GM18526 (cell line): Measurements from ENCODE around the gene SLC39A11.

Experiments used
- POLR2A ChIP-seq: IDR thresholded peaks from 3 replicates; pipeline ENCODE4 v1.6.1; 2011; ENCODE audit not compliant: insufficient read length; ENCODE audit errors: extremely low read depth

SLC39A11 gene

DNA sequence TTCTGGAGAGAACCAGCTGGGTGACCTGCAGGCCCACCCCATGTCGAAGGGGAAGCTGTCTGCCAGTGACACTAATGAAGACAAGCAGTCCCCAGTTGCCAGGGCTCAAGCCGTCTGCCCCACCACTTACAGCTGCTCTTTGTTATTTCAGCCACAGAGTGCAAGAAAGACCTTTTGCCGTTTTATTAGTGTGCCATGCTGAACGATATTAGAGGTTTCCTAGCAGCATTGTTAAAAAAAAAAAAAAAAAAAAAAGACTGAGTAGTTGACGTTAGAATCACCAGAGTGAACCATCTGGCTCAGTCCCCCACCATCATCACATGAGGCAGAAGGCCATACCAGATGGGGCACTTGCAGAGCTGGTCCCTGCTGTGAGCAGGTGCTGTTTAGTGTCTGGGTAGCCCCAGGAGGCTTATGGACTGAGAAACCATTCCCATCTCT, 26.5 kb upstream of the SLC39A11 start:
- no peak for TF ChIP-seq POLR2A

DNA sequence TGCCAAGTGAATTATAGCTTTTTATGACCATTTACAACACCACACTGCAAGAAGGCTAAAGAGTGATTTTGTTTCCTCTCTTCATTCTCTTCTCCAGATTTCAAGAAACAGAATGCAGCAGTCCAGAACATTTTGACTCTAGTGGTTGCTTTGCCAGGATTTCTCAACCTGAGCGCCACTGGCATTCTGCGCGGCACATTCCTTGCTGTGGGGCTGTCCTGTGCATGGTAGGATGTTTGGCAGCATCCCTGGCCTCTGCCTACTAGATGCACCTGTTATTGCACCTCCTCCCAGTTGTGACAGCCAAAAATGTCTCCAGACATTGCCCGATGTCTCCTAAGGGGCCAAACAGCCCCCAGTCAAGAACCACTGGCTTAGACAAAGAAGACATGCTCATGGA, 25.7 kb upstream of the SLC39A11 start:
- TF ChIP-seq POLR2A = no peak

DNA sequence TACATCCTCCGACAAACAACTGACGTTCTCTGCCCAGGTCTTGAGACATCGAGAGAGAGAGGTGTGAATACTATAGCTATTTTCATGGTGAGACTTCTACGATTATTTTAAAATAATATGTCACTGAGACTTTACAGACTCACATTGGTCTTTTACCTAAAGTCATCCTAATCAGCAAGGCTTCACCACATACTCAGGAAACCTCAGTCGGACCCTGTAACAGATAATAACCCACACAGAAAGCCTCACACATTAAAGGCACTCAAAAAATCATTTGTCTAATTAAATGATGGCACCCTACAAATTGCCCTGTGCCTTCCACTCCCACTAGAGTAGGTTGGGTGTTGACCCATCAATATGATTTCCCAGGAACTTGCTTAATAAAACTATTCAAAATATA, 19.8 kb upstream of the SLC39A11 start:
- no peak for TF ChIP-seq POLR2A

DNA sequence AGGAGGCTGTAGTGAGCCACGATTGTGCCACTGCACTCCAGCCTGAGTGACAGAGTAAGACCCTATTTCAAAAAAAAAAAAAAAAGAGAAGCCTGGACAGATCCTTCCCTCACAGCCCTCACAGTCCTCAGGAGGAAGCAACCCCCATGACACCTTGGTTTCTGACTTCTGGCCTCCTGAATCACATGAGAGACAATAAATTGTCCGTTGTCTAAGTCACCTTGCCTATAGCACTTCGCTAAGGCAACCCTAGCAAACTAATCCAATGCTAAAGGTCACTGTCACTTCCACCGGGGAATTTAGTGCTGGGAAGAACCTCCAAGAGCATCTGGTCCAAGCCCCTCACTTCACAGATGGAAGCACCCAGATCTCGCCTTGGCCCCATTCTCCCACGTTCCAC, 18.9 kb upstream of the SLC39A11 start:
- TF ChIP-seq POLR2A = no peak

DNA sequence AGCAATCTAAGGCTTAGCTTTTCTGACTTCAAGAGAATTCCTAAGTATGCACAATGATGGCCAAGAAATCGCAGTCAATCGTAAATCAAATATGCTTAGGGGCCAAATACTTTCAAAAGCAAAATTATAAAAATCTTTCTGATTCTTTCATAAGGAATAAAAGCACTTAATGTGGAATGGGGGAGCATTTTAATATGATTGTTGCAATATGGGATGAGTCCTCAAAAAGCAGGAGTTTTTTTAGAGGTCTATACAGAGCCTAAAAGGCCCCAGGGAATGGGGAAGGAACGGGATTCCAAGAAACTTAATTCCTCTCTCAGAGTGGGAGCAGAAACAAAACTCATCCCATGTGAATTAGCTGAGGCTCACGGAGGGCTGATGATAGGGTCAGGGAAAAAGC, 14.7 kb upstream of the SLC39A11 start:
- no peak for TF ChIP-seq POLR2A

DNA sequence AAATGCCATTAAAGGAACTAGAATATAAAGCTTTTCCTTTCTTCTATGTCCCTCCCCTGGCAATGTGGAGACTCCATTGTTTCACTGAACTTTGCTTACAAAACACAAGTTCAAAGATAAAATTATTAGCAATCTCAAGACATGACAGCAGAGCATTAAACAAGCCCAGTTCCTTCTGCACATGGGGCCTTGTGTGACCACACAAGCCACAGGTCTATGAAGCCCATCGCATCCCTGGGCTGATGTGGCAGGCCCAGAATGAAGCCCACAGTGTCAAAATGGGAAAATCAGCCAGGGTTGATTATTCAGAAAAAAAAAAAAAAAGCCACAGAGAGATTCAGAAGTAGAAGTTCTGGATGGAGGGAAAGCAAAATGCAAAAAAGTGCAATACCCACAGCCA, 12.9 kb upstream of the SLC39A11 start:
- TF ChIP-seq POLR2A = no peak

DNA sequence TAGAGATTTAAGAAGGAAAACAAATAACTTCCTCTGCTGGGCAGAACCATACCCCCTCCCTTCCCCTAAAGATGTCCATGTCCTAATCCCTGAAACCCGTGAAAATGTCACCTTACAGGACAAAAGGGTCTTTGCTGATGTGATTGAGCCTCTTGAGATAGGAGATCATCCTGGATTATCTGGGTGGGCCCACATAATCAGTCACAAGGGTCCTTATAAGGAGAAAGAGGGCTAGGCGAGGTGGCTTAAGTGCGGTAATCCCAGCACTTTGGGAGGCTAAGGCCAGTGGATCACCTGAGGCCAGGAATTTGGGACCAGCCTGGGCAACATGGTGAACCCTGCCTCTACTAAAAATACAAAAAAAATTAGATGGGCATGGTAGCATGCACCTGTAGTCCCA, 12.0 kb upstream of the SLC39A11 start:
- no peak for TF ChIP-seq POLR2A

DNA sequence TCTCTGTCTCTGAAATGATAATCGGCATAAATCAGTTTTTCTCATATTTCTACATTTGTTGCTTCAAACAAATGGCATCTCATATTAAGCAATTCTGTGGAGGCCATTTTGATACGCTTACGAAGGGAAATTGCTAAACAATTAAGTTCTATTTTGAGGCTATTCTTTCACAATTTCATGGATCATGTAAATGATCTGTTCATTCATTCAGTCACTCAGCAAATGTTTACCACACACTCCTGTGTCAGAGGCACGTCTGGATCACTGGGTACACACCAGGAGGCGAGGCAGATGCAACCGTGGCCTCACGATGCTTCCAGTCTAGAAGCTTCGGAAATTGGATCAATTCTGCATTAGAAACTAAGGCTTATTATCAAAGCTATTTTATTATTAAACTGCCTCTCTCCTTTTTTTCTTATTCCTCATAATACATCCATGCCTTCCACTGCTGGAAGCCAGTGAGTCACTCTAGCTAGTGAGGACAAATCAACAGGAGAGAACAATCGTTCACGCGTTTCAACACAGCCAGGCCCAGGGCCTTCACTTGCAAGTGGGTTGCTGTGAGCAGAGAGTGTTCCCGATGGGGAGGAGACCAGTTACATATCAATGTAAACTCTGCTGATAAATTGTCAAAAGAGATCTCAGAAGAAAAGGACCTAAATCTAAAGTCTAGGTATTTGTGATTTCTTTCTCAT, 11.3 kb upstream of the SLC39A11 start:
- TF ChIP-seq POLR2A = no peak

DNA sequence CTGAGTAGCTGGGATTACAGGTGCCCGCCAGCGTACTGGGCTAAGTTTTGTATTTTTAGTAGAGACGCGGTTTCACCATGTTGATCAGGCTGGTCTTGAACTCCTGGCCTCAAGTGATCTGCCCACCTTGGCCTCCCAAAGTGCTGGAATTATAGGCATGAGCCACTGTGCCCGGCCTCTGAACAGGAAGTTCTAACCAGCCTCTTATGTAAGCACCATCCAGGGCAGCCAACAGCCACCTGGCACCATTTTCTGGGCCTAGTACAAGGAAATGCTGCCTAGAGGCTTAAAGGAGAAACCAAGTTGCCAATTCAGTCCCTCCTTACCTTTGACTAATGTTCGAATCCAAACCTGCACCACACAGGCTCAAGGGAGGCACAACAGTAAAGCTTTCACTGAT, 8.5 kb upstream of the SLC39A11 start:
- no peak for TF ChIP-seq POLR2A

DNA sequence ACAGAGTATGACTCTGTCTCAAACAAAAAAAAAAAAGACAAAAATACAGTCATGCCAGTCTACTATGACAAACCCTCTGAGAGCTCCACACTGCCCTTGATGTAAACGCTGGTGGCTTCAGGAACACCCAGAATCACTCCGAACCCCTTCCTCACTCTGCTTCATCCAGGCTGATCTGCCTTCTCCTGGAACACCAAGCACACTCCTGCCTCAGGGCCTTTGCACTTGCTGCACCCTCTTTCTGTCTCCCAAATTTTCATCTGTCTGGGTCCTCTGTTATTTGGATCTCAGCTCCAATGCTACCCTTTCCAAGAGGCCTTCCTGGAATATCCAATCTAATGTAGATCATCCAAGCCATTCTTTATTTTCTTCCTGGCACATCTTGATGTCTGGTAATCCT, 7.9 kb upstream of the SLC39A11 start:
- TF ChIP-seq POLR2A = no peak

DNA sequence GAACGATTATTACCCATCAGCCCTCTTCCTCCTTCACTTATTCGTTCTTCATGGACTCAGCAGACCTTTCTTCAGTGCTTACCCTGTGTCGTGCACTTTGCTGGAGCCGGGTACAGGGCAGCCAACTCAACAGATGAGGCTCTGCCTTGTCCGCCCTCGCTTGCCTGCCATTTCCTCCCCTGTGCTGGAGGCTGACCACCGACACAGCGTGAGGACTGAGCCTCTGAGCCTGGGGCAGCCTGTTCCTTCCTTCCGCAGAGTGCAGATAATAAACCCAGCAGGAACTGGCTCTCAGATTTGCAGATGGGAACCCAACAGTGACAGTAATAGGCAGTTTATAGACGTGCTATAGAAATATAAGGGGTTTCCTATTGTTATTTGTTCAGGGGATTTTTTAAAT, 7.0 kb upstream of the SLC39A11 start:
- no peak for TF ChIP-seq POLR2A

DNA sequence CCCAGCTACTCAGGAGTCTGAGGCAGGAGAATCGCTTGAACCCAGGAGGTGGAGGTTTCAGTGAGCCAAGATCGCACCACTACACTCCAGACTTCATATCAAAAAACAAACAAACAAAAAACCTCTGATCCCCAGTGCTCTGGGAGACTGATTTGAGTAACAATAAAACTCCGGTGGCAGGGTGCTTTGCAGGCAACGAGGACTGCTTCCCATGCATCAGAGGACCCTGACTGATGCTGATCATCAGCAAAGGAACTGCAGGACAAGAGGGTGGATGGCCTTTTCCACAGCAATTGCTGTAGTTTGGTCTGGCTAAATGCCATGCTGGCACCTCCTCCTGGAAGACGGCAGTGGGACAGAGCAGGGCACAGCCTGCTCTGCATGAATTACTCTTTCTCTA, 6.4 kb upstream of the SLC39A11 start:
- TF ChIP-seq POLR2A = no peak

DNA sequence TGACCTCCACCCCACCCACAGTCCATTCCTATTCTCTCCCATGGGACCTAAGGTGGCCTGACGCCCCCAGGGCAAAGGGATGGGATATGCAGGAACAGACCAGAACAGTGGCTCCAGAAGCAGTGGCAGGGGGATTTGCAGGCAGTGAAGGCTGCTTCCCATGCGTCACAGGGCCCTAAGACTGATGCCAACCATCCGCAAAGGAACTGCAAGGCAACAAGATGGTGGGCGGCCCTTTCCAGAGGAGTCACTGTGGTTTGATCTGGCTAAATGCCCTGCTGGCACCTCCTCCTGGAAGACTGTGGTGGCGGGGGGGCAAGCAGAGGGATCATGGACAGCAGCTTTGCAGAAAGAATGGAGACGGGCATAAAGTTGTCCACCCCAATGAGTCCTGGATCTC, 4.4 kb upstream of the SLC39A11 start:
- no peak for TF ChIP-seq POLR2A

DNA sequence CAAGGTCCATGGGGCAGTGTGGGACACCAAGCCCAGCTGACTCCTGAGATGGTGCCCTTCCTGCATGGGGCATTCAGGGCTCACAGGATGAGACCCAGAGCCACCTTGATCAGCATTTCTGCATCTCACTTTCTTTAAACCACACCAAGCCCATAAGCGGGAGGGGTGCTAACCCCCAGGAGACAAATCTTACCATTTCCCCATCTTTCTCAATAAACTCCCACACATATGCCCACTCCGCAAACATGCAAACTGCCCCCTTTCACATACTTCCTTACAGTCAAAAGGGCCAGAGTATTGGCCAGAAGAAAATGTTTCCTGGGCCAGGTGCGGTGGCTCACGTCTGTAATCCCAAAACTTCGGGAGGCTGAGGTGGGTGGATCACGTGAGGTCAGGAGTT, 3.7 kb upstream of the SLC39A11 start:
- no peak for TF ChIP-seq POLR2A

DNA sequence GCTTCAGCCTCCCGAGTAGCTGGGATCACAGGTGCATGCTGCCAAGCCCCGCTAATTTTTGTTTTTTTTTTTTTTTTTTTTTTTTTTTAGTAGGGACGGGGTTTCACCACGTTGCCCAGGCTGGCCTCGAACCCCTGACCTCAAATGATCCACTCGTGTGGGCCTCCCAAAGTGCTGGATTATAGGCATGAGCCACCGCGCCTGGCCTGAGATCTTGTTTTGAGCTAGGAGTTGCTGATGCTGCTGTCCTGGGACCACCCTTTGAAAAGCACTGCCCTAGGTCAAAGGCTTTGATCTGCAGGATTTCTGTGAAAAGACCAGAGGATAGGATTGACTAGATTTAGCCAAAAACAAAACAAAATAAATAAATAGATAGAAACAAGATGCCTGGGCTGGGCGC, 798 bp upstream of the SLC39A11 start:
- TF ChIP-seq POLR2A = no peak

DNA sequence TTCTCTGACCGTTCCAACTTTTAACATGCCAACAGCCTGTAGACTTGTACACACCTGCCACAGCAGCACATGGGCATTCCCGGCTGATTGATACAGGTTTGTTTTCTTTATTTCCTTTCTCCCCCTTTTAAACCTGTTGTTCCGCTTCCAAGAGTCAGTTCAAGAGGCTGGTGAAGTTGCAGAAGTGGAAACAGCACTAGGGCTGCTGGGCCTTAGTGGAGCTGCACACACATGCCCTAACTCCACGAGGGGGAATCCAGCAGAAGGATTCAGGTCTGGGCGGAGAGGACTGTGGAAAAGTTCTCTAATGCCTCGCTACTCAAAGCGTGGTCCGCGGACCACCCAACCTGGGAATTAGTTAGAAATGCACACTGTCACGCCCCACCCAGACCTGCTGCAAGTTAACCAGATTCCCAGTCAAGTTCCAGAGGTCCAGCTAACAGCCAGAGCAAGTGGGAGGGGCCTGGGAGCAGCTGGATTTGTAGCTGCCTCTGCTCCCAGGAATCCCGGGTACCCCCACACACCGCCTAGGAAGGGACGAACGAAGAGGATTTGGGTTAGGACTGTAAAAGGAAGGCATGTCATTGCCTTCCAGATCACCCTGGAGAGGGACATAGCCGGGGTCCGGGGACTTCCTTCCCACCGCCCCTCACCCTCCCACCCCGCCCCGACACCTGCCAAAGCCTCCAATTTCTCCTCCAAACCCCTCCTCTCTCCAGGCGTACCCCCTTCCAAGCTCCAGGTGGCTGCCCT, 542 bp downstream of the SLC39A11 start:
- TF ChIP-seq POLR2A = no peak

DNA sequence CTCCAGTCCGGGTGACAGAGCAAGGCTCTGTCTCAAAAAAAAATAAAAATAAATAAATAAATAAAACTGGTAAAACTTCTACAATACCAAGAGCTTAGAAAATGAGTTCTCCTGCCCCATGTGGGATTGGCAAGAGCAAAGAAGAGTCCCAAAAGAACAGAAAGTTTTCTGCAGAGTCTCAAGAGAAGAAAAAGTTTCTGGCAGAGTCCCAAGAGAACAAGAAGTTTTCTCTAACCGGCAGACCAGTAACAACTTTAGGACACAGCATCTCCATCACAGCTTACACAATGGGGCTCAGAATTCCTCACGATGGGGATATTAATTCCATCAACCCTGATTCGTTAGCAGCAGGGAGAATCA, 1.1 kb downstream of the SLC39A11 start:
- TF ChIP-seq POLR2A = no peak
